ENCODE measurements around the gene EPHB2. TPM values are rescaled to one million over a fixed set of nuclear protein-coding genes. Genes with fewer than 3 reads are reported as not detected.

The EPHB2 gene
- total and polyA plus RNA-seq, 9 donors, result 2.5 to 55.1 (median 15.1) TPM

DNA sequence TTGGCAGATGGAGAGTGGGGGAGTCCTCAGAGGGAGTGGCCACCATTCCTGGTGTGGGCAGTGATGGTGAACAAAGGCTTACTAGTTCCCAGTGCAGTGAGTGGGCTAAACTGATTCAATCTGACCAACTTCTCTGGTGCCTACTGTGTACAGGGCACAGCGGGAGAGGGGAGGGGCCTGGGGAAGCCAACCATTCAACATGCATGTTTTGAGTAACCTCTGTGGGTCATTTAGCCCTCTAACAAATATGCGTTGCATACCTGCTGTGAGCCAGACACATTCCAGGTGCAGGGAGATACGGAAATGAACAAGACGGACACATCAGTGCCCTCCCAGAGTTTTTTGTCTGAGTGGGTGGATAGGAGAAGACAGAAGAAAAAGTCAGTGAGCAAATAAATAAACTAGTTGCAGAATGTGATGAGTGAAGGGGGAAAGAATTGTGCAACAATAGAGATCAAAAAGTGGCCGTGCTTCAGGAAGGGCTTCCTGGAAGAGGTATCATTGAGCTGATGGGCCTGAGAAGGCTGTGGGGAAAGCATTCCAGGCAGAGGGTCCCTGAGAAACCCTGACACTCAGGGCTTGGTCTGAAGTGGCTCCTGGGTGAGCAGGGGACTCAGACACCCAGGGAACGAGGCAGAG lies 78.8 kb downstream of the EPHB2 start:
- Histone ChIP-seq H3K4me1 (ENCODE audit: insufficient read depth) (peaks cover 25% of the 10 kb centered on the region), H3K36me3 (no peaks in the 10 kb centered on the region), H3K4me3 (no peak overlapping the region), H3K9me3 (no peaks in the 10 kb centered on the region), H3K27ac (peak overlapping the region in 1 of 2 donors; percentile 50), H3K27me3 (no peaks in the 10 kb centered on the region)
- intact Hi-C loops (cut with DNase I), result no loop called here
- WGBS, 3 donors, result 63 to 67% (median 66%) methylated on average over 6 of the region's 6 CpGs
- no peak for DNase-seq
- TF ChIP-seq, protein P1, sequence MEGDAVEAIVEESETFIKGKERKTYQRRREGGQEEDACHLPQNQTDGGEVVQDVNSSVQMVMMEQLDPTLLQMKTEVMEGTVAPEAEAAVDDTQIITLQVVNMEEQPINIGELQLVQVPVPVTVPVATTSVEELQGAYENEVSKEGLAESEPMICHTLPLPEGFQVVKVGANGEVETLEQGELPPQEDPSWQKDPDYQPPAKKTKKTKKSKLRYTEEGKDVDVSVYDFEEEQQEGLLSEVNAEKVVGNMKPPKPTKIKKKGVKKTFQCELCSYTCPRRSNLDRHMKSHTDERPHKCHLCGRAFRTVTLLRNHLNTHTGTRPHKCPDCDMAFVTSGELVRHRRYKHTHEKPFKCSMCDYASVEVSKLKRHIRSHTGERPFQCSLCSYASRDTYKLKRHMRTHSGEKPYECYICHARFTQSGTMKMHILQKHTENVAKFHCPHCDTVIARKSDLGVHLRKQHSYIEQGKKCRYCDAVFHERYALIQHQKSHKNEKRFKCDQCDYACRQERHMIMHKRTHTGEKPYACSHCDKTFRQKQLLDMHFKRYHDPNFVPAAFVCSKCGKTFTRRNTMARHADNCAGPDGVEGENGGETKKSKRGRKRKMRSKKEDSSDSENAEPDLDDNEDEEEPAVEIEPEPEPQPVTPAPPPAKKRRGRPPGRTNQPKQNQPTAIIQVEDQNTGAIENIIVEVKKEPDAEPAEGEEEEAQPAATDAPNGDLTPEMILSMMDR (IDR thresholded peaks at IDR 0.05), result no peak
- no peak for TF ChIP-seq POLR2A (IDR thresholded peaks at IDR 0.05)
- TF ChIP-seq EP300 (IDR thresholded peaks at IDR 0.05), result no peak

DNA sequence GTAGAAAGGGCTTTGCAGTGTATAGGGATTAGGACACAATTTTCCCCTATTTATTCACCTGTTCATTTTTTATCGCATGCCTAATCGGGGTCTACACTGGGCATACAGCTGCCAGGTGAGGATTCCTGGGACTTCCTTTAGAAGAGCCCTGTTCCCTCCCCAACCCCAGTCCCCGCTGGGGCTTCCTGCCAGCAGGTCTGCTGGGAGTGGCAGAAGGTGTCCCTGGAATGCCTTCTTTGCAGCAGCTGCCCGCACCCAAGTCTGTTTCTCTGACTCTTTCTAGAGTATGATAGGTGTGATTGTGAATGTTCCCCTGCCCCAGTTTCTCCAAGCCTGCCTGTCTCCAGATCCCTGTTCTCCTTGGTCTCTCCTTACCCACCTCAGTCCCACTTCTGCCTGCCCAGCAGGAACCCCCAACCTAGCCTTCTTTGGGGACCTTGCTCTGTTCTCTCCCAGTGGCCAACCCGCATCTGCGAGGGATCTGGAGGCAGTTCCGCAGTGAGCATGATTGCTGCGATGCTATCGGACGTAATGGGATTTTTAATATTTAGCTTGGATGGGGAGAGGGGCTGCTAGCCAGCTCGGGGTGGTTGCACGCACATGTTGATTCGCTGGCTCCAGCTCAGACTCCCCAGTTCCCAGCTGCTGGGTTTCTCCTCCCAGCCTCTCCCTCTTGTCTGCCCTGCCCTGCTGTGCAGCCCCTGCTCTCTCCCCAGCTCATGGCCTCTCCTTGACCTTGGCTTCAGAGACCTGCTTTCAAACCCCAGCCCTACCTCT lies 79.8 kb downstream of the EPHB2 start:
- TF ChIP-seq, protein P1 (IDR thresholded peaks at IDR 0.05), result no peak
- no peak for TF ChIP-seq POLR2A (IDR thresholded peaks at IDR 0.05)
- no peak for TF ChIP-seq EP300 (IDR thresholded peaks at IDR 0.05)

DNA sequence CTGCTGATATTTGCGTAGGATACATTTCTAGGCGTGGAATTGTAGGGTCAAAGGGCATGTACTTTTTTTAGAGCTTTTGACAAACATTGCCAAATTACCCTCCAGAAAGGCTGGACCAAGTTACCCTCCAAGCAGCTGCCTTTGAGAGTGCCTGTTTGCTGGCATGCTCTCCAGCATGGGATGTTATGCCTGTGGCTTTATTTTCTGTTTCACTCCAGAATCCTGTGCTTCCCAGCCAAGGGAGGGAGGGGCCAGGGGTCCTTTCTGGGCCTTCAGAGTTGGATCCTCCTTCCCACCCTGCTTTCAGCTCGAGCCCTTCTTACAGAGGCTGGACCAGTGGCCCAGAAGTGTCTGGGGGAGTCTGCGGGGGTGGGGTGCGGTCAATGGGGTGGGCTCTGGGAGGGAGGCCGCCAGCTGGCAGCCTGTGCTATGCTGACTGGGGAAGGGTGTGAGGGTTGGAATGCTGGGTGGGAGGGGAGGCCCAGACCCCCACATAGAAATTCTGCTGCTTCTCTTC lies 81.2 kb downstream of the EPHB2 start:
- H3K4me3 ChIP-seq, result no peak overlapping the region
- no peaks in the 10 kb centered on the region for H3K9me3 ChIP-seq
- no peaks in the 10 kb centered on the region for H3K36me3 ChIP-seq
- intact Hi-C loops (cut with DNase I), result no loop called here
- TF ChIP-seq, protein P1 (IDR thresholded peaks at IDR 0.05), result no peak
- no peak for TF ChIP-seq EP300 (IDR thresholded peaks at IDR 0.05)
- TF ChIP-seq POLR2A (IDR thresholded peaks at IDR 0.05), result no peak
- DNase-seq, result peak; percentile 69 to 87 (median 82)
- H3K27ac ChIP-seq, result peak overlapping the region; percentile 42 to 76
- H3K4me1 ChIP-seq (ENCODE audit: insufficient read depth), result peaks cover 39% of the 10 kb centered on the region
- WGBS, 3 donors, result 10 to 14% (median 12%) methylated on average over 6 of the region's 6 CpGs
- H3K27me3 ChIP-seq, result no peaks in the 10 kb centered on the region

More for the DNA sequence above, 79.8 kb downstream of the EPHB2 start:
- Histone ChIP-seq H3K4me3 (no peak overlapping the region), H3K36me3 (no peaks in the 10 kb centered on the region), H3K4me1 (ENCODE audit: insufficient read depth) (peaks cover 32% of the 10 kb centered on the region), H3K27ac (peak overlapping the region in 1 of 2 donors; percentile 50), H3K27me3 (no peaks in the 10 kb centered on the region), H3K9me3 (no peaks in the 10 kb centered on the region)
- 22 to 32% (median 24%) methylated on average over 13 of the region's 13 CpGs for whole genome bisulfite sequencing, 3 donors
- DNase-seq, result peak in 3 of 5 donors; percentile 37 to 69 (median 57)
- intact Hi-C loops (cut with DNase I), result no loop called here

DNA sequence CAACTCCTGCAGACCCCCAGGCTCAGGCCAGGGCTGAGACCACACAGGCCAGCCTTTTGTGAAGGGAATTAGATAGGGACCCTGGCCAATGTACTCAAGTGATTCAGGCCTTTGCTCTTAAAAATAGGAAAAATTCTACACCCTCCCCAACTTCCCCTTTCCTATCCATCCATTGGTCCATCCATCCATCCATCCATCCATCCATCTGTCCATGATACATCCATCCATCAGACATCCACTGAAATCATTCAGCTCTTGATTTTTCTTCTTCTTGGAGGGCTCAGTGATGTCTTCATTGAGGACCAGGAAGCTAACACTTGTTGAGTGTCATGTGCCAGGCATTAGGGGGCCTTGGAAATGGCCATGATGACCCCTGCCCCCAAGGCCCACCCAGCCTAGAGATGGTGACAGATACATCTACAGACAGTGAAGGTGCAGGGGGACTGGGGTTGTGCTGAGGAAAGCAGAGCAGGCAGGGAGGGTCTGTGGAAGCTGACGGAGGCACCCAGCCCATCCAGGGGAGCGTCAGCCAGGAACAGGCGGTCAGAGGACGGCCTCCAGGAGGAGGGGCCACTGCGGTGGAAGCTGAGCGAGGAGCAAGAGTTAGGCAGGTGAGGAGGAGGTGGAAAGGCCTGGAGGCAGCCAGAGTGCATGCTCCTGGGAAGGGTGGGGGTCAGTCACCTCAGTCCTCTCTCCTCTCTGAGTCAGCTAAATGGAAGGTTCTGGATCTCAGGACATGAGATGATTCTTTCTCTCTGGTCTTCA lies 81.9 kb downstream of the EPHB2 start:
- TF ChIP-seq, protein P1 (IDR thresholded peaks at IDR 0.05), result no peak
- TF ChIP-seq POLR2A (IDR thresholded peaks at IDR 0.05) (no peak), EP300 (IDR thresholded peaks at IDR 0.05) (no peak)
- Histone ChIP-seq H3K4me1 (ENCODE audit: insufficient read depth) (peaks cover 45% of the 10 kb centered on the region), H3K36me3 (no peaks in the 10 kb centered on the region), H3K27me3 (no peaks in the 10 kb centered on the region), H3K4me3 (no peak overlapping the region), H3K9me3 (no peaks in the 10 kb centered on the region), H3K27ac (peak overlapping the region; percentile 42 to 76)
- WGBS, 3 donors, result 22 to 44% (median 38%) methylated on average over 6 of the region's 6 CpGs
- DNase-seq, result peak; percentile 62 to 72 (median 67)
- intact Hi-C loops (cut with DNase I), result no loop called here
